Hematopoietic multipotent progenitor cell treated with erythropoietin and hydrocortisone succinate and interleukin-3 and kit ligand, for 6 days (in vitro differentiated cells): ENCODE data around the gene RBM45.
A peak's percentile ranks its signal among the peaks of the same experiment; 100 is the strongest.
"Not testable (repeated sequence)": the region's sequence is repeated elsewhere in the genome, so short reads cannot be mapped to it uniquely, and the experiment has no call there.

ENCODE experiments used
- DNase-seq: peaks from one replicate; pipeline ENCODE4 v3.0.0-alpha.2; 2015

The RBM45 gene

GRCh38 chr2:178109813-178110212 lies 2.4 kb upstream of the RBM45 start:
- DNase-seq = peak; percentile 80

- no peak for DNase-seq
Observed at GRCh38 chr2:178110681-178111080, 1.6 kb upstream of the RBM45 start.

GRCh38 chr2:178111743-178112142 lies 494 bp upstream of the RBM45 start:
- DNase-seq = no peak

- no peak for DNase-seq
Observed at GRCh38 chr2:178114462-178114861, 2.2 kb downstream of the RBM45 start.

- DNase-seq = no peak
Observed at GRCh38 chr2:178115271-178115670, 3.0 kb downstream of the RBM45 start.

- no peak for DNase-seq
Observed at GRCh38 chr2:178117725-178118124, 5.5 kb downstream of the RBM45 start.

- DNase-seq = no peak
Observed at GRCh38 chr2:178119179-178119922, 7.1 kb downstream of the RBM45 start.

GRCh38 chr2:178123163-178123562 lies 10.9 kb downstream of the RBM45 start:
- DNase-seq = no peak

GRCh38 chr2:178125125-178125524 lies 12.9 kb downstream of the RBM45 start:
- DNase-seq = no peak

- DNase-seq = no peak
Observed at GRCh38 chr2:178125862-178126261, 13.6 kb downstream of the RBM45 start.

- DNase-seq = no peak
Observed at GRCh38 chr2:178128836-178129630, 16.8 kb downstream of the RBM45 start.

- DNase-seq = no peak
Observed at GRCh38 chr2:178136321-178137025, 24.2 kb downstream of the RBM45 start.

GRCh38 chr2:178142274-178143065 lies 30.2 kb downstream of the RBM45 start:
- DNase-seq = no peak

GRCh38 chr2:178143481-178143880 lies 31.2 kb downstream of the RBM45 start:
- no peak for DNase-seq

- DNase-seq = no peak
Observed at GRCh38 chr2:178152033-178152432, 39.8 kb downstream of the RBM45 start.

GRCh38 chr2:178152542-178152941 lies 40.3 kb downstream of the RBM45 start:
- DNase-seq = no peak

GRCh38 chr2:178152977-178153376 lies 40.7 kb downstream of the RBM45 start:
- no peak for DNase-seq

GRCh38 chr2:178153878-178154277 lies 41.6 kb downstream of the RBM45 start:
- not testable (repeated sequence) for DNase-seq

GRCh38 chr2:178155524-178155923 lies 43.3 kb downstream of the RBM45 start:
- DNase-seq = no peak

GRCh38 chr2:178157574-178157973 lies 45.3 kb downstream of the RBM45 start:
- DNase-seq = no peak

GRCh38 chr2:178159966-178160365 lies 47.7 kb downstream of the RBM45 start:
- no peak for DNase-seq

GRCh38 chr2:178160601-178161000 lies 48.4 kb downstream of the RBM45 start:
- DNase-seq = no peak

GRCh38 chr2:178163395-178163794 lies 51.2 kb downstream of the RBM45 start:
- DNase-seq = no peak
